Stimulated activated CD4-positive, alpha-beta T cell treated with anti-CD3 and anti-CD28 coated beads, Interleukin-12 subunit alpha, Interleukin-12 subunit beta, amount 100 ng/mL, for 24 hours (primary cell): ENCODE data around the gene HSD3B7.

Experiments used
- DNase-seq, 2 experiments: peaks; one replicate each; pipeline ENCODE4 v3.0.0-alpha.2; 2020; ENCODE audit warnings: low read depth in 2 of 2

The HSD3B7 gene

GRCh38 chr16:31023252-31023602 is 38.2 kb downstream of the HSD3B7 start:
- no peak for DNase-seq

GRCh38 chr16:31023627-31024226 is 38.7 kb downstream of the HSD3B7 start:
- no peak for DNase-seq

GRCh38 chr16:31025339-31025738 is 40.3 kb downstream of the HSD3B7 start:
- DNase-seq, result no peak

GRCh38 chr16:31029272-31029671 is 44.3 kb downstream of the HSD3B7 start:
- DNase-seq, result no peak

GRCh38 chr16:31031276-31031675 is 46.3 kb downstream of the HSD3B7 start:
- no peak for DNase-seq

- DNase-seq, result peak; percentile 94 to 96
Observed at GRCh38 chr16:31032736-31033708, 48.0 kb downstream of the HSD3B7 start, which contains the start of gene STX4. TSS of gene STX4 (plus strand) at chr16:31033558. CDS start at chr16:31033806, 248 bp downstream.

- peak; percentile 72 to 83 for DNase-seq
Observed at GRCh38 chr16:31033709-31034492, 48.9 kb downstream of the HSD3B7 start.

GRCh38 chr16:31036691-31037090 is 51.7 kb downstream of the HSD3B7 start:
- DNase-seq, result no peak
